Ramos (cell line): ENCODE measurements around the gene AOX1.
"Not testable (repeated sequence)": the region's sequence is repeated elsewhere in the genome, so short reads cannot be mapped to it uniquely, and the experiment has no call there.

Experiments
- in situ Hi-C: fragments of 300-500 bp; cut with MboI; formaldehyde crosslinking; loops from one replicate; pipeline ENCODE4 v1.14.3; 2022; ENCODE audit warnings: low sequenced_read_pairs; ENCODE audit not compliant: unreplicated experiment

The AOX1 gene

GRCh38 chr2:200600549-200601225, 14.9 kb downstream of the AOX1 start:
- in situ Hi-C loops: no loop called here

- in situ Hi-C loops: no loop called here
Measured at GRCh38 chr2:200602584-200602983, 16.8 kb downstream of the AOX1 start.

GRCh38 chr2:200603972-200604371, 18.2 kb downstream of the AOX1 start:
- in situ Hi-C loops: no loop called here

- in situ Hi-C loops: no loop called here
Measured at GRCh38 chr2:200604571-200605255, 18.9 kb downstream of the AOX1 start.

- in situ Hi-C loops: no loop called here
Measured at GRCh38 chr2:200608341-200609027, 22.7 kb downstream of the AOX1 start.

- in situ Hi-C loops: no loop called here
Measured at GRCh38 chr2:200609028-200609614, 23.3 kb downstream of the AOX1 start.

- in situ Hi-C loops: not testable (repeated sequence)
Measured at GRCh38 chr2:200610217-200610616, 24.4 kb downstream of the AOX1 start.

GRCh38 chr2:200613692-200614091, 27.9 kb downstream of the AOX1 start:
- in situ Hi-C loops: no loop called here

GRCh38 chr2:200614249-200614648, 28.4 kb downstream of the AOX1 start:
- in situ Hi-C loops: no loop called here

GRCh38 chr2:200615247-200615646, 29.4 kb downstream of the AOX1 start:
- in situ Hi-C loops: no loop called here

GRCh38 chr2:200616193-200616592, 30.4 kb downstream of the AOX1 start:
- in situ Hi-C loops: no loop called here

GRCh38 chr2:200616656-200617055, 30.8 kb downstream of the AOX1 start:
- in situ Hi-C loops: no loop called here

- in situ Hi-C loops: no loop called here
Measured at GRCh38 chr2:200617156-200618053, 31.6 kb downstream of the AOX1 start.

- in situ Hi-C loops: no loop called here
Measured at GRCh38 chr2:200618054-200618419, 32.2 kb downstream of the AOX1 start.

GRCh38 chr2:200618590-200619021, 32.8 kb downstream of the AOX1 start:
- in situ Hi-C loops: no loop called here

GRCh38 chr2:200619279-200619678, 33.5 kb downstream of the AOX1 start:
- in situ Hi-C loops: no loop called here

GRCh38 chr2:200620606-200621390, 35.0 kb downstream of the AOX1 start:
- in situ Hi-C loops: no loop called here

GRCh38 chr2:200622106-200622505, 36.3 kb downstream of the AOX1 start:
- in situ Hi-C loops: no loop called here

- in situ Hi-C loops: no loop called here
Measured at GRCh38 chr2:200624026-200624425, 38.2 kb downstream of the AOX1 start.
